GM23338 (cell line): ENCODE measurements around the gene NOX5. TPM values are rescaled to one million over a fixed set of nuclear protein-coding genes. Genes with fewer than 3 reads are reported as not detected.

Source experiments
- ATAC-seq: fragments of 200-7000 bp; cut with Tn5 transposase; 3 replicates; pipeline ENCODE4 v1.9.1; 2020
- DNase-seq: peaks from one replicate; pipeline ENCODE4 v3.0.0-alpha.2; 2015; ENCODE audit warnings: low spot score
- H2AFZ ChIP-seq: fragments of 200-600 bp; sonication (generic); 2 replicates; pipeline ENCODE4 v1.8.0; 2016; ENCODE audit warnings: antibody characterized with exemption, mild to moderate bottlenecking, moderate library complexity
- H3F3A ChIP-seq: fragments of 200-600 bp; sonication (generic); replicated peaks from 2 replicates; pipeline ENCODE4 v1.8.0; 2017; ENCODE audit warnings: antibody characterized with exemption, mixed run types, low read depth
- H3K27ac ChIP-seq: fragments of 200-600 bp; sonication (generic); 2 replicates; pipeline ENCODE4 v1.6.1; 2016; ENCODE audit warnings: low read depth
- H3K27me3 ChIP-seq: fragments of 200-600 bp; sonication (generic); 2 replicates; pipeline ENCODE4 v1.8.0; 2016; ENCODE audit warnings: mild to moderate bottlenecking, mixed run types, moderate library complexity; ENCODE audit not compliant: insufficient read depth
- H3K36me3 ChIP-seq: fragments of 200-600 bp; sonication (generic); 2 replicates; pipeline ENCODE4 v1.8.0; 2016; ENCODE audit warnings: mild to moderate bottlenecking; ENCODE audit not compliant: insufficient read depth
- H3K4me1 ChIP-seq: fragments of 200-600 bp; sonication (generic); 2 replicates; pipeline ENCODE4 v1.8.0; 2016; ENCODE audit warnings: mild to moderate bottlenecking, moderate library complexity; ENCODE audit not compliant: insufficient read depth
- H3K4me2 ChIP-seq: fragments of 200-600 bp; sonication (generic); 2 replicates; pipeline ENCODE4 v1.7.1; 2017; ENCODE audit warnings: mixed run types
- H3K4me3 ChIP-seq: fragments of 200-600 bp; sonication (generic); 2 replicates; pipeline ENCODE4 v1.6.1; 2016; ENCODE audit warnings: mixed run types
- H3K79me2 ChIP-seq: fragments of 200-600 bp; sonication (generic); replicated peaks from 2 replicates; pipeline ENCODE4 v1.8.0; 2017; ENCODE audit warnings: mild to moderate bottlenecking; ENCODE audit not compliant: insufficient read depth
- H3K9me2 ChIP-seq: fragments of 200-600 bp; sonication (generic); 2 replicates; pipeline ENCODE4 v1.8.0; 2017; ENCODE audit not compliant: insufficient read depth
- H4K20me1 ChIP-seq: fragments of 200-600 bp; sonication (generic); replicated peaks from 2 replicates; pipeline ENCODE4 v1.8.0; 2017; ENCODE audit warnings: mild to moderate bottlenecking; ENCODE audit not compliant: insufficient read depth
- H3K27ac Mint-ChIP-seq: 2 replicates; pipeline ENCODE4 v1.8.0; 2020; ENCODE audit warnings: inconsistent platforms, mild to moderate bottlenecking, moderate library complexity, mixed read lengths
- H3K27me3 Mint-ChIP-seq: 3 replicates; pipeline ENCODE4 v1.8.0; 2022; ENCODE audit warnings: low read depth, mild to moderate bottlenecking, moderate library complexity, mixed read lengths, inconsistent platforms; ENCODE audit not compliant: insufficient read depth, poor library complexity
- H3K36me3 Mint-ChIP-seq: 3 replicates; pipeline ENCODE4 v1.8.0; 2021; ENCODE audit warnings: low read depth, mild to moderate bottlenecking, inconsistent platforms, moderate library complexity, mixed read lengths
- H3K4me1 Mint-ChIP-seq: 3 replicates; pipeline ENCODE4 v1.8.0; 2020; ENCODE audit warnings: mild to moderate bottlenecking, inconsistent platforms, mixed read lengths
- H3K4me3 Mint-ChIP-seq: 3 replicates; pipeline ENCODE4 v1.8.0; 2021; ENCODE audit warnings: moderate library complexity, mild to moderate bottlenecking, inconsistent platforms, mixed read lengths
- H3K9me3 Mint-ChIP-seq: 3 replicates; pipeline ENCODE4 v1.8.0; 2020; ENCODE audit warnings: moderate library complexity, mild to moderate bottlenecking, inconsistent platforms, mixed read lengths
- CREB1 ChIP-seq: fragments of 250-450 bp; sonication (Bioruptor Pico); IDR thresholded peaks from 2 replicates; pipeline ENCODE4 v1.5.0; 2020; ENCODE audit warnings: low read depth, mild to moderate bottlenecking, moderate library complexity
- ETS1 ChIP-seq: IDR thresholded peaks from 2 replicates; pipeline ENCODE4 v1.6.1; 2016; ENCODE audit warnings: antibody characterized with exemption
- EZH2 ChIP-seq: fragments of 200-600 bp; sonication (generic); IDR thresholded peaks from one replicate; pipeline ENCODE4 v1.8.0; 2017; ENCODE audit warnings: antibody characterized with exemption, mild to moderate bottlenecking, low read depth; ENCODE audit not compliant: unreplicated experiment
- JUNB ChIP-seq: IDR thresholded peaks from one replicate; pipeline ENCODE4 v1.6.1; 2016; ENCODE audit warnings: antibody characterized with exemption; ENCODE audit not compliant: unreplicated experiment
- REST ChIP-seq: IDR thresholded peaks from one replicate; pipeline ENCODE4 v1.6.1; 2018; ENCODE audit warnings: antibody characterized with exemption; ENCODE audit not compliant: unreplicated experiment
- ZNF114 ChIP-seq: fragments of 250-450 bp; sonication (Bioruptor Pico); IDR thresholded peaks from 2 replicates; pipeline ENCODE4 v1.5.0; 2020; ENCODE audit warnings: mild to moderate bottlenecking, moderate library complexity
- ZNF462 ChIP-seq: fragments of 250-450 bp; sonication (Bioruptor Pico); IDR thresholded peaks from 2 replicates; pipeline ENCODE4 v1.5.0; 2020; ENCODE audit warnings: mild to moderate bottlenecking, moderate library complexity
- polyA plus RNA-seq: library from polyadenylated mRNA; unstranded; fragments of >200 nt; fragmentation: Nextera tagmentation; extraction: Ambion mirVana; gene quantifications from 2 replicates; pipeline ENCODE4 v1.2.1, GENCODE V29; 2016
- total RNA-seq: library from RNA; depleted of rRNA; stranded (reverse); fragments of >200 nt; shearing (Covaris generic); gene quantifications from 2 replicates; pipeline ENCODE4 v1.2.3, GENCODE V29; 2014

The NOX5 gene
- total and polyA plus RNA-seq, 2 experiments from 2014 or later: 0.03 TPM; not detected in 1

GRCh38 chr15:68991723-68992122 is 22.8 kb upstream of the NOX5 start:
- Histone ChIP-seq H4K20me1 (no peaks in the 10 kb centered on the region), H3K4me1 (peaks cover 10% of the 10 kb centered on the region), H3K4me2 (no peak overlapping the region), H3K27me3 (no peaks in the 10 kb centered on the region), H3K27ac (no peak overlapping the region), H3F3A (no peaks in the 10 kb centered on the region), H3K9me2 (no peaks in the 10 kb centered on the region; the same call in 1 of the 2 replicates), H3K79me2 (no peaks in the 10 kb centered on the region), H2AFZ (no peak overlapping the region), H3K36me3 (no peaks in the 10 kb centered on the region), H3K4me3 (no peak overlapping the region)
- Mint-ChIP-seq H3K9me3 (peaks cover 29% of the 10 kb centered on the region), H3K27ac (no peak overlapping the region), H3K4me1 (peaks cover 23% of the 10 kb centered on the region), H3K36me3 (peaks cover 19% of the 10 kb centered on the region), H3K27me3 (peaks cover 24% of the 10 kb centered on the region), H3K4me3 (no peak overlapping the region)
- ATAC-seq (no peak), DNase-seq (no peak)
- TF ChIP-seq ETS1 (no peak), ZNF462 (no peak), ZNF114 (no peak), EZH2 (no peak), REST (no peak), CREB1 (CRISPR knock-in tag) (no peak), JUNB (no peak)
